K562 (cell line): ENCODE measurements around the gene DCAF8. TPM values are rescaled to one million over a fixed set of nuclear protein-coding genes. Genes with fewer than 3 reads are reported as not detected.

Source experiments
- CREB3 ChIP-seq: fragments of 450-650 bp; conservative IDR thresholded peaks from 2 replicates; pipeline ENCODE4 v1.6.1; 2016; ENCODE audit warnings: missing genetic modification characterization, low read depth, mild to moderate bottlenecking, missing compliant biosample characterization, moderate library complexity
- MLLT1 ChIP-seq, 2 experiments: fragments of 450-650 bp; IDR thresholded peaks; 2 replicates each; pipeline ENCODE4 v1.6.1; 2016
- MYNN ChIP-seq, 2 experiments: sonication (generic); formaldehyde crosslinking in 1 of 2; IDR thresholded peaks; 2 replicates each; pipeline versions ENCODE4 v1.5.0 to v1.6.1; 2016 to 2020; ENCODE audit warnings: antibody characterized with exemption in 1 of 2, missing genetic modification reagents in 1 of 2
- PRPF4 ChIP-seq: fragments of 200-400 bp; formaldehyde crosslinking; IDR thresholded peaks from one replicate; pipeline ENCODE4 v1.6.1; 2017; ENCODE audit warnings: low read length, low read depth, mild to moderate bottlenecking; ENCODE audit not compliant: insufficient read depth, poor library complexity, severe bottlenecking
- SAFB2 ChIP-seq: fragments of 200-400 bp; formaldehyde crosslinking; IDR thresholded peaks from 2 replicates; pipeline ENCODE4 v1.6.1; 2018; ENCODE audit warnings: borderline replicate concordance, low read length, low read depth, moderate library complexity; ENCODE audit not compliant: severe bottlenecking
- polyA plus RNA-seq, 8 experiments: library from polyadenylated mRNA; depleted of rRNA in 4 of 8; stranded (reverse) in 5 of 8; unstranded in 3 of 8; fragments of >200 nt; fragmentation: Nextera tagmentation in 2 of 8; fragmentation: Illumina TruSeq in 1 of 8; extraction: Ambion mirVana in 2 of 8; extraction: Trizol in 1 of 8; gene quantifications; 2 replicates each; pipeline versions ENCODE4 v1.2.1 to v1.2.3, GENCODE V29; 2011 to 2014; ENCODE audit warnings: inconsistent platforms in 1 of 8, missing spikeins in 1 of 8
- total RNA-seq, 7 experiments: library from RNA; depleted of rRNA in 6 of 7; stranded (reverse); fragments of >200 nt in 6 of 7; fragmentation: Illumina TruSeq in 2 of 7; extraction: Trizol in 2 of 7; gene quantifications; 2 replicates each; pipeline versions ENCODE4 v1.2.1 to v1.2.3, GENCODE V29; 2011 to 2021; ENCODE audit warnings: low replicate concordance in 1 of 7
- TF ChIP-seq, protein P1 (sequence below), 2 experiments: IDR thresholded peaks; 2 replicates each; pipeline ENCODE4 v1.6.1; 2011; ENCODE audit warnings: borderline replicate concordance in 1 of 2, control low read depth in 1 of 2, low read depth in 1 of 2, low read length in 1 of 2, mild to moderate bottlenecking in 1 of 2, mixed read lengths in 1 of 2, moderate library complexity in 1 of 2; ENCODE audit not compliant: insufficient read depth in 1 of 2, insufficient read length in 1 of 2, poor library complexity in 1 of 2, severe bottlenecking in 1 of 2; ENCODE audit errors: extremely low read depth in 1 of 2
- TF ChIP-seq, protein P2 (sequence below): sonication (generic); formaldehyde crosslinking; IDR thresholded peaks from 2 replicates; pipeline ENCODE4 v1.8.1; 2023; ENCODE audit warnings: mild to moderate bottlenecking, missing genetic modification reagents
- TF ChIP-seq, protein P3 (sequence below), 2 experiments: fragments of 450-650 bp; IDR thresholded peaks; 2 replicates each; pipeline ENCODE4 v1.6.1; 2016; ENCODE audit warnings: mild to moderate bottlenecking in 2 of 2, borderline replicate concordance in 1 of 2, low read depth in 1 of 2, moderate library complexity in 1 of 2

The DCAF8 gene
- total and polyA plus RNA-seq, 9 of the 15 experiments (the other 6 are each of a cell fraction or from before 2014, with no cell fraction given) = 11.6 to 149 (median 81.3) TPM

- TF ChIP-seq SAFB2 = no peak
- TF ChIP-seq PRPF4 = no peak
- TF ChIP-seq, protein P1, sequence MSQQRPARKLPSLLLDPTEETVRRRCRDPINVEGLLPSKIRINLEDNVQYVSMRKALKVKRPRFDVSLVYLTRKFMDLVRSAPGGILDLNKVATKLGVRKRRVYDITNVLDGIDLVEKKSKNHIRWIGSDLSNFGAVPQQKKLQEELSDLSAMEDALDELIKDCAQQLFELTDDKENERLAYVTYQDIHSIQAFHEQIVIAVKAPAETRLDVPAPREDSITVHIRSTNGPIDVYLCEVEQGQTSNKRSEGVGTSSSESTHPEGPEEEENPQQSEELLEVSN (IDR thresholded peaks at IDR 0.05; ENCODE audit: borderline replicate concordance in 1 of 2, extremely low read depth in 1 of 2, insufficient read depth in 1 of 2, insufficient read length in 1 of 2, low read depth in 1 of 2, low read length in 1 of 2, poor library complexity in 1 of 2, severe bottlenecking in 1 of 2) = peak in 1 of 2 experiments; percentile 77
- TF ChIP-seq, protein P2, sequence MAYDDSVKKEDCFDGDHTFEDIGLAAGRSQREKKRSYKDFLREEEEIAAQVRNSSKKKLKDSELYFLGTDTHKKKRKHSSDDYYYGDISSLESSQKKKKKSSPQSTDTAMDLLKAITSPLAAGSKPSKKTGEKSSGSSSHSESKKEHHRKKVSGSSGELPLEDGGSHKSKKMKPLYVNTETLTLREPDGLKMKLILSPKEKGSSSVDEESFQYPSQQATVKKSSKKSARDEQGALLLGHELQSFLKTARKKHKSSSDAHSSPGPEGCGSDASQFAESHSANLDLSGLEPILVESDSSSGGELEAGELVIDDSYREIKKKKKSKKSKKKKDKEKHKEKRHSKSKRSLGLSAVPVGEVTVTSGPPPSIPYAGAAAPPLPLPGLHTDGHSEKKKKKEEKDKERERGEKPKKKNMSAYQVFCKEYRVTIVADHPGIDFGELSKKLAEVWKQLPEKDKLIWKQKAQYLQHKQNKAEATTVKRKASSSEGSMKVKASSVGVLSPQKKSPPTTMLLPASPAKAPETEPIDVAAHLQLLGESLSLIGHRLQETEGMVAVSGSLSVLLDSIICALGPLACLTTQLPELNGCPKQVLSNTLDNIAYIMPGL (CRISPR knock-in tag) = 0 out of 2 replicates have a peak, but pooled peaks have one; percentile 65
- TF ChIP-seq, protein P3, sequence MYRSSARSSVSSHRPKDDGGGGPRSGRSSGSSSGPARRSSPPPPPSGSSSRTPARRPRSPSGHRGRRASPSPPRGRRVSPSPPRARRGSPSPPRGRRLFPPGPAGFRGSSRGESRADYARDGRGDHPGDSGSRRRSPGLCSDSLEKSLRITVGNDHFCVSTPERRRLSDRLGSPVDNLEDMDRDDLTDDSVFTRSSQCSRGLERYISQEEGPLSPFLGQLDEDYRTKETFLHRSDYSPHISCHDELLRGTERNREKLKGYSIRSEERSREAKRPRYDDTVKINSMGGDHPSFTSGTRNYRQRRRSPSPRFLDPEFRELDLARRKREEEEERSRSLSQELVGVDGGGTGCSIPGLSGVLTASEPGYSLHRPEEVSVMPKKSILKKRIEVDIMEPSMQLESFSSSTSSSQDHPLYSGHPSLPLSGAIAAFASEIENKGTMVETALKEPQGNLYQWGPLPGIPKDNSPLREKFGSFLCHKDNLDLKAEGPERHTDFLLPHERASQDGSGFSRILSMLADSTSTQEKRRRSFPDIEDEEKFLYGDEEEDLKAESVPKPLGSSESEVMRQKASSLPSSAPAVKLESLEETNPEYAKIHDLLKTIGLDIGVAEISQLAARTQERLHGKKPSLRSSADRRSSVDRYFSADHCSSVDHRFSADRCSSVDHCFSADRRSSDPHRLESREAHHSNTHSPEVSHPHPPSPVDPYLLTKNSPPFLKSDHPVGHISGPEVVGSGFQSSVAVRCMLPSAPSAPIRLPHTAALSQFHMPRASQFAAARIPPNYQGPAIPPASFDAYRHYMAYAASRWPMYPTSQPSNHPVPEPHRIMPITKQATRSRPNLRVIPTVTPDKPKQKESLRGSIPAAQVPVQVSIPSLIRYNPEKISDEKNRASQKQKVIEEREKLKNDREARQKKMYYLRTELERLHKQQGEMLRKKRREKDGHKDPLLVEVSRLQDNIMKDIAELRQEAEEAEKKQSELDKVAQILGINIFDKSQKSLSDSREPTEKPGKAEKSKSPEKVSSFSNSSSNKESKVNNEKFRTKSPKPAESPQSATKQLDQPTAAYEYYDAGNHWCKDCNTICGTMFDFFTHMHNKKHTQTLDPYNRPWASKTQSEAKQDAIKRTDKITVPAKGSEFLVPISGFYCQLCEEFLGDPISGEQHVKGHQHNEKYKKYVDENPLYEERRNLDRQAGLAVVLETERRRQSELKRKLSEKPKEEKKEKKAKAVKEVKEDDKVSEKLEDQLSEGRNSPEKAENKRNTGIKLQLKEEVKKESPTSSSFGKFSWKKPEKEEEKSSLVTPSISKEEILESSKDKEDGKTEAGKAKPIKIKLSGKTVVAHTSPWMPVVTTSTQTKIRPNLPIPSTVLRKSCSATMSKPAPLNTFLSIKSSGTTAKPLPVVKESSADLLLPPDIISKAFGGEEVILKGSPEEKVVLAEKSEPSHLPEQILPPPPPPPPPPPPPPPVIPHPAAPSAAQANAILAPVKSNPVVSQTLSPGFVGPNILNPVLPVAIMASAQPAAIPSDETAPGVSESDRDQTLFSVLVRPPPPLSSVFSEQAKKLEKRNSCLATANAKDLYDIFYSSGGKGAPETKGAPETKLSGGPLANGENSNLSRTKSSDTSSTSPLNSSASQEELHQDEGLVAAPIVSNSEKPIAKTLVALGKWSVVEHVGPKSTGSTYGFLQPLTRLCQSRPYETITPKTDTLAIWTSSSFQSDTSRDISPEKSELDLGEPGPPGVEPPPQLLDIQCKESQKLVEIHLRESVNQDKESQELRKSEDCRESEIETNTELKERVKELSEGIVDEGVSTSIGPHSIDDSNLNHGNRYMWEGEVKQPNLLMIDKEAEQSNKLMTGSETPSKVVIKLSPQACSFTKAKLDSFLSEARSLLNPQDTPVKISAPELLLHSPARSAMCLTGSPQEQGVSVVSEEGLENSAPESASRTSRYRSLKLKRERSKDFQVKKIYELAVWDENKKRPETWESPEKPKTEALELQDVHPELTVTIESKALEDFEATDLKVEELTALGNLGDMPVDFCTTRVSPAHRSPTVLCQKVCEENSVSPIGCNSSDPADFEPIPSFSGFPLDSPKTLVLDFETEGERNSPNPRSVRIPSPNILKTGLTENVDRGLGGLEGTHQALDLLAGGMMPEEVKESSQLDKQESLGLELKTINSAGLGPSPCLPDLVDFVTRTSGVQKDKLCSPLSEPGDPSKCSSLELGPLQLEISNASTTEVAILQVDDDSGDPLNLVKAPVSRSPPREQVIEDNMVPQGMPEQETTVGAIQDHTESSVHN (IDR thresholded peaks at IDR 0.05; ENCODE audit: borderline replicate concordance in 1 of 2, low read depth in 1 of 2) = no peak
- 0 out of 4 replicates have a peak, but pooled peaks of 1 of the 2 experiments have one; percentile 31 for TF ChIP-seq MLLT1 (IDR thresholded peaks at IDR 0.05)
- no peak for TF ChIP-seq CREB3 (tag)
- no peak for TF ChIP-seq MYNN (IDR thresholded peaks at IDR 0.05)
- no peak for TF ChIP-seq MYNN (CRISPR knock-in tag; IDR thresholded peaks at IDR 0.05)
Measured at GRCh38 chr1:160205242-160206035, 56.9 kb downstream of the DCAF8 start, which contains the start of gene PEA15 (continued).
